OCI-LY1 (cell line): Measurements from ENCODE around the gene PCGF5.

Experiments used
- EZH2 ChIP-seq: fragments of 200-600 bp; sonication (generic), shearing (Covaris generic); IDR thresholded peaks from 2 replicates; pipeline ENCODE4 v1.8.0; 2017; ENCODE audit warnings: borderline replicate concordance, mixed run types, mild to moderate bottlenecking, antibody characterized with exemption, low read length, moderate library complexity, mixed read lengths
- TF ChIP-seq, protein P1 (sequence below): fragments of 200-600 bp; sonication (generic), shearing (Covaris generic); IDR thresholded peaks from 2 replicates; pipeline ENCODE4 v1.5.1; 2017; ENCODE audit warnings: mild to moderate bottlenecking, antibody characterized with exemption, low read length, moderate library complexity, mixed read lengths

DNA sequence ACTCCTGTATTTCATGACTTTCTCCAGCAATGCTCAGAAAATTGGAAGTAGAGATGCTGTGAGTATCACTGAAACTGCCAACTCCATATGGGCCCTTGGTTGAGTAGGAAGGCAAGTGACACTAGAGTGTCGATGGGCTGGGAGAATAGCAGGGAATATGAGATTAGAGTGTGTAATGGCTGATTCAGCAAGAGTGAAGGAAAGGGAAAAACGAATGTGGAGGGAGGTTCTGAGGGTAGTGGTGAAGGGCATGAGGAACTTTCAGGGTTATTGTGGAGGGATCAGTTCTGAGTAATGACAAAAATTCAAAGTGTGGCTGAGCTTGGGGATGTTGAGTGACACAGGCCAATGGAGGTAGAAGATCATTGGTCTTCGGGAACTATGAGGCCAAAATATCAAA lies 49.0 kb upstream of the PCGF5 start:
- TF ChIP-seq, protein P1, sequence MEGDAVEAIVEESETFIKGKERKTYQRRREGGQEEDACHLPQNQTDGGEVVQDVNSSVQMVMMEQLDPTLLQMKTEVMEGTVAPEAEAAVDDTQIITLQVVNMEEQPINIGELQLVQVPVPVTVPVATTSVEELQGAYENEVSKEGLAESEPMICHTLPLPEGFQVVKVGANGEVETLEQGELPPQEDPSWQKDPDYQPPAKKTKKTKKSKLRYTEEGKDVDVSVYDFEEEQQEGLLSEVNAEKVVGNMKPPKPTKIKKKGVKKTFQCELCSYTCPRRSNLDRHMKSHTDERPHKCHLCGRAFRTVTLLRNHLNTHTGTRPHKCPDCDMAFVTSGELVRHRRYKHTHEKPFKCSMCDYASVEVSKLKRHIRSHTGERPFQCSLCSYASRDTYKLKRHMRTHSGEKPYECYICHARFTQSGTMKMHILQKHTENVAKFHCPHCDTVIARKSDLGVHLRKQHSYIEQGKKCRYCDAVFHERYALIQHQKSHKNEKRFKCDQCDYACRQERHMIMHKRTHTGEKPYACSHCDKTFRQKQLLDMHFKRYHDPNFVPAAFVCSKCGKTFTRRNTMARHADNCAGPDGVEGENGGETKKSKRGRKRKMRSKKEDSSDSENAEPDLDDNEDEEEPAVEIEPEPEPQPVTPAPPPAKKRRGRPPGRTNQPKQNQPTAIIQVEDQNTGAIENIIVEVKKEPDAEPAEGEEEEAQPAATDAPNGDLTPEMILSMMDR = no peak
- TF ChIP-seq EZH2 = no peak
